NCI-H345 (cell line): ENCODE results near the gene PACS2.
"Not testable (repeated sequence)": the region's sequence is repeated elsewhere in the genome, so short reads cannot be mapped to it uniquely, and the experiment has no call there.

ENCODE experiments used
- DNase-seq: peaks from one replicate; lab custom pipeline; 2025; lab: John Stamatoyannopoulos, UW

Gene PACS2

DNA sequence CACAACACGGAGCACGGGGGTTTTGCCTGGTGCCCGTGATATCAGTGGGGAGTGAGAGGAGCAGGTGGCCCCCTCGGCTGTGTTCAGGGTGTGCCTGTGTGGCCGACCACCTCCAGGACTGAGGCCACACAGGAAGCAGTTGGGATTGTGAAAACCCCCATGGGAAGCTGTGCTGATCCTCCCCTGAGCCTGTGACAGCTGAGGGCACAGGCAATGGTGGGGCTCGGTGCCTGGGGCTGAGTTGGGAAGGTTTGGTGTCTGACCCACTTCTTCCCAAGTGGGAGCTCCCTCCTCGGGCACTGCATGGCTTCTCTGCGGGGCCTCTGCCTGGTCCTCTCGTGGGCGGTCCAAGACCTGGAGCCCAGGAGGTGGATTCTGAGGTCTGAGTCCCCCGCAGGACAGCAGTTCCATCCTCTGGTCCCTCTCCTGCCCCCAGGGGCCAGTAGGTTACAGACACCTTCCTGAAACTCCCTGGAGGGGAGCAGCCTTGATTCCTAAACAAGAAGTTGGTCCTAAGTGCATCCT is 17.9 kb downstream of the PACS2 start:
- DNase-seq, result no peak

DNA sequence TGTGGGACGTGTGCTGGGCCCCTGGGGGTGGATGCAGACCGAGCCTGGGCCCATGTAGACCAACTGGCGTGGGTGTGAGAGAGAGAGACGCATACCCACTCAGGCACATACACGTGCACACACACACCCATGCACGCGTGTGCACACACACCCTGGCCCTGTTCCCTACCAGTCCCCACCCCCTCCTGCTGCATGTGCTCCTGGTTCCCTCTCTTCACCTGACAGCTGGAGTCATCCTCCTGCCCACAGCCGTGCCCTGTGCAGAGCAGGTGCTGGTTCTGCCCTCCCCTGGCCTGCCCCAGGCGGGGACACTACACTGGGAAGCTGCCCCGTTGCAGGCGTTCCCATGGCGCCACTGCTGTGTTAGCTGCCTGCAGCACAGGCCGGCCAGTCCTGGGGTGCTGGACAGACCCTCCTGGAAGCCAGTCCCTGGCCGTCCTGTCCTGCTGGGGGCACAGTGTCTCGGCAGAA is 18.5 kb downstream of the PACS2 start:
- DNase-seq, result no peak

DNA sequence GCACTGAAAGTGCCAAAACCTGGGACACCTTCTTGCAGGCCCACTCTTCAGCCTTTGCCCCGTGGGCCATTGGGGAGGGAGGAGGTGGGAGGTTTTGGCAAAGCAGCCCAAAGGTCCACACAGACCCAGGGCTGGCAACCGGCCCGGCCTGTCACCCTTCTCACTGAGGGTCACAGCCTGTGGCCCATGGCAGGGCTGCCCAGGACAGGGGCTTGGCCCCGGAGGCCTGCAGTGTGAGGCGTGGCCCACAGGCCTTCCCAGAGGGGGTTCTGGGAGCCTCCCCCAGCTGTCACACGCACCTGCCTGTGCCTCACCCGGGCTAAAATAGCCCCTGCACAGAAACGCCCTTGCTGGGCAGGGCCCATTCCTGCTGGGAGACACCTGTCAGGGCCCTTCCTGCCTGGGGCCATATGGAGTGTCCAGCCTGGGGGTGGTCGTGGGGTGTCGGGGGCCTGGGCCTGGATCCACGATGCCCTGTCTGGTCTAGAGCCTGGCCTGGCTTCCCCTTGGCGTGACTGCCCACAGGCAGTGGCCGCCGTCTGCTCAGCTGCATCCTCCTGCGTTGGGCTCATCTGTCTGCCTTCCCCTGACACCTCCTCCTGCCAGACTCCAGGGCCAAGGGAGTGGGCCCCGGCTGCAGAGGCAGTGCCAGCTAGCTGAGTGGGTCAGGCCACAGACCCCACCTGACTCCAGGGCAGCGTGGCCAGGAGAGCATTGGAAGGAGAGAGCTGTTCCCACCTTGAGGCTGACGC is 19.2 kb downstream of the PACS2 start:
- DNase-seq, result peak; percentile 10

DNA sequence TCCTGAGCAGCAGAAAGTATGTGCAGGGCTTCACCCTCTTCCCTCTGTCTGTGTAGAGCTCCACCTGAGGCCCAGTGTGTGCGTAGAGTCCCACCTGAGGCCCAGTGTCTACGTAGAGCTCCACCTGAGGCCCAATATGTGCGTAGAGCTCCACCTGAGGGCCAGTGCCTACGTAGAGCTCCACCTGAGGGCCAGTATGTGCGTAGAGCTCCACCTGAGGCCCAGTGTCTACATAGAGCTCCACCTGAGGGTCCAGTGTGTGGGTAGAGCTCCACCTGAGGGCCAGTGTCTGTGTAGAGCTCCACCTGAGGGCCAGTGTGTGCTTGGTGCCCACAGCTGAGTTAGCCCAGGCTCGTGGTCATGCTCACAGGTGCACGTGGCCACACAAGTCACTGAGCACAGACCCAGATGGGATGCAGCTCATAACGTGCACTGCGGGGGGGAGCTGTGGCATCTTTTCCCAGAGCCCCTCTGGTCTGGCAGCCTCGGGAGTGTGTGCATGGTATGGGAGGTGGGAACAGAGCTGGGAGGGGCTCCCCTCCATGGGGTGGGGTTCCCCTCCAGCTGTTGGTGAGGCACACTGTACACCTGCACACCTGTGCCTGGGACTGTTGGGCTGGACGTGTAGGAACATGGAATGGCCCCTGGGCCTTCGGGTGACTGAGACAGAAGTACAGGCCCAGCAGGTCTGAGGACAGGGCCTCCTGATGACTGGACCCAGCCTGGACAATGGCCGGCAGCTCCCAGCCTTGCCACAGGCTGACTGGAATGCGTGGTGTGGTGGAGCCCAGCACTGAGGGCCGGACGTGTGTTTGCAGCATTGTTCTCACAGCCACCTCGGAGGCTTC is 20.1 kb downstream of the PACS2 start:
- DNase-seq, result no peak

DNA sequence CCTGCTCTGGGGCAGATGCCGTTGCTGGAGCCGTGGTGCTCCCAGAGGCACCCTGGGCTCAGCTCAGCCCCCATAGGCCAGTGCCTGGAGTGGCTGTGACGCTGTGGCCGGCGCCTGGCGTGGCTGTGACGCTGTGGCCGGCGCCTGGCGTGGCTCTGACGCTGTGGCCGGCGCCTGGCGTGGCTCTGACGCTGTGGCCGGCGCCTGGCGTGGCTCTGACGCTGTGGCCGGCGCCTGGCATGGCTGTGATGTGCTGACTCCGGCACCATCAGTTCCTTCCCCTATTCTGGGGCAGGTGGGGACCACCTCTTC is 20.6 kb downstream of the PACS2 start:
- DNase-seq, result not testable (repeated sequence)

DNA sequence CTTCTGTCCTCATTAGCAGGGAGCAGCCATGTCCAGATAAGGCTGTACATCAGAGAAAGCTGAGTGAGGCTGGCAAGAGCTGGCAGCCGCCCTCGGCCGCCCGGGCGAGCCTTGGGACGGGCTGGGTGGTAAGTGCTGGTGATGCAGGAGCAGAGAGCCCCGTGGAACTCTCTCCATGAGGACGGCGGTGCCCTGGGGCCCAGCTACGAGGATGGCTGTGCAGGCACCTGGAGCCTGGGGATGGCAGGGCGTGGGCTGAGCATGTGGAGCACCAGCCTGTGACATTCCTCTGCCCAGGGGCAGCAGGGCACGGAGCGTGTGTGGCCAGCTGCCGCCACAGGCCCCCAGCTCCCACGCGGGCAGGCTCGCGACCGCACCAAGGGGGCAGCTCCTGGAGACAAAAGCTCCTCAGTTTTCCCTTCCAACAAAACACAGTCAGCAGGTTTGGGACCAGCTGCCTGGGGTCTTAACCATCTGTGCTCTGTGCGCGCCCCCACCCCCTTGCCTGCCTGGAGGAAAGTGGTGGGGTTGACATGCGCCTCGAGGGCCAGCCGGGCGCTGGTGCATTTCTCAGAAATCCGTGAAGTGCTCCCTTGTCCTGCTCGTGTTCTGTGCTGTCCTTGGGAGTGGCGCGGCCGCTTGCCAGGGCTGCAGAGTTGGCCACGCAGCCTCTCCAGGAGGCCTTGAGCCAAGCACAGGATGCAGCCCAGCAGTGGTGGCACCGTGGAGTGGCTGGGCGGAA is 21.4 kb downstream of the PACS2 start:
- no peak for DNase-seq

DNA sequence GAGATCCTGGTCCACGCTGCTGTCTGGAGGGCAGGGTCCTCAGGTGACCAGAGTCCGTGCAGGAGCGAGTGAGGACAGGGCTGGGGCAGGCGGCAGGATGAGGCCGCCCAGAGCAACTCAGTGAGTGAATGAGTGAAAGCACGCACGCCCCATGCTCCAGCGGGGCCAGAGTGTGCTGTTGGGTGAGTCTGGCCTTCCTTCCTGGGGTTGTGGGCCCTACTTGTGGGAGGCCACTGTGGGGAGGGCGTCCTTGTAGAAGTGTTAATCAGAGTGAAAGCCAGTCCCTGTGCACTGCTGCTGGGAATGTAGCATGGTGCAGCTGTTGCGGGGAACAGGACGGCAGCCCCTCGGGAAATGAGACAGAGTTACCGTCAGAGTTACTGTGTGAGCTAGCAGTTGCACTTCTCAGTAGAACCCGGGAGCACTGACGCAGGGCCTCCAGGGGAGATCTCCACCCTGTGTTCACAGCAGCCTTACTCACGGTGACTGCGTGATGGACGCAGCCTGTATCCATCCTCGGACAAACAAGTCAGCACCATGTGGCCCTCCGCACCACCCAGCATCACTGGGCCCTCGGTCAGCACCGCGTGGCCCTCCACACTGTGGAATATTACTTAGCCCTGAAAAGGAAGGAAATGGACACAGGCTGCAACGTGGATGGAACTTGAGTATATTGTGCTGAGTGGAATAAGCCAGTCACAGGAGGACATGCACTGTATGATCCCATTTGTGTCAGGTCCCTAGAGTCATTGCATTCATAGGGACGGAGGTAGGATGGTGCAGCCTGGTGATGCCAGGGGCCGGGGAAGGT is 22.1 kb downstream of the PACS2 start:
- no peak for DNase-seq

DNA sequence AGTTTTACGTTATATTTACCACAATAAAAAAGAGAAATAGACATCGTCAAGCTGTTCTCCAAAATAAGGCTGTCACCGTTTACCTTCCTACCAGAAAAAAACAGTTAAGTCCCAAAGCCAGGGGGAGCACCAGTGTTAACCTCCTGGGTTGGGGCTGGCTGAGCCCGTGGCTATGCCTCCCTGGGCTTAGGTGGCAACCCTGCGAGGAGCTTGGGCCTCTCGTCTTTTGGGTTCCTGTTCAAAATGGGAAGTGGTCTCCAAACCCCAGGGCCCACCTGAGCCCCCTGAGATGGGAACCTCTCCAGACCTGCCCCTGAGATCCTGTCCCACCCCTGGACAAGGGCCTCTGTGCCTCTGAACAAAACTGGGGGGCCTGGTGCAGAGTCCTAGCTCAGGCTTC is 22.9 kb downstream of the PACS2 start:
- no peak for DNase-seq

DNA sequence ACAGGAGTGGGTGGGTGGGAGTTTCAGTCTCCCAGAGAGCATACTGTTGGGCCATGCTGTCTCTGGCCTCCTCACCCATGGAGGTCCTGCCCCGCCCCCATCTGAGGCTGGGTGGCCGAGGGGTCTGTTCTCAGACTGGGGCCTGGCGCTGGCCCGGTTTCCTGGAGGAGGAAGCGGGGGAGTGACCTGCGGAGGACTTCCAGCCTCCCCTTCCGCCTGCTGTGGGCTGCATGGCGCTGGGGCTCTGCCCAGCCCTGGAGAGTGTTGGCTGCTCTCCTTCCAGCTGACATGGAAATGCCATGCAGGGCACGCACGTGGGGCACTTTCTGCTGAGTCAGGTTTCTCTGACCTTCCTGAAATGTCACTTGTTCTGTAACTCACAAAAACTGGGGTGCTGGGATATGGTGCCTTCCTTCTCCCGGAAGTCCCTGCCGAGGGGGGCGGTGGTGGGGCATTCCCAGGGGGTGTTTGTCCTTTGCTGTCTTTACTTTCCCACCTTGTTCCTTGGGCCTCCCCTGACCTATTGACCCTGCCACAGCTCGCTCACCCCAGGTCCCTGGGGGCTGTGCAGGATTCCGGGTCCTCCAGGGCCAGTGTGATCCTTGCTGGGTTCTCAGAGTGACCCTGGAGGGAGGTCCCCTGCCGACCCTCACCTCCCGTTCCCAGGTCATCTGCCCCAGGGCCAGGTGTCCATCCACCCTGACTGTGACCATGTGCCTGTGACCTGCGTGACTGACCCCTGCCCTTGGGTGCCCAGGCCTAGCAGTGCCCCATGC is 23.6 kb downstream of the PACS2 start:
- no peak for DNase-seq

DNA sequence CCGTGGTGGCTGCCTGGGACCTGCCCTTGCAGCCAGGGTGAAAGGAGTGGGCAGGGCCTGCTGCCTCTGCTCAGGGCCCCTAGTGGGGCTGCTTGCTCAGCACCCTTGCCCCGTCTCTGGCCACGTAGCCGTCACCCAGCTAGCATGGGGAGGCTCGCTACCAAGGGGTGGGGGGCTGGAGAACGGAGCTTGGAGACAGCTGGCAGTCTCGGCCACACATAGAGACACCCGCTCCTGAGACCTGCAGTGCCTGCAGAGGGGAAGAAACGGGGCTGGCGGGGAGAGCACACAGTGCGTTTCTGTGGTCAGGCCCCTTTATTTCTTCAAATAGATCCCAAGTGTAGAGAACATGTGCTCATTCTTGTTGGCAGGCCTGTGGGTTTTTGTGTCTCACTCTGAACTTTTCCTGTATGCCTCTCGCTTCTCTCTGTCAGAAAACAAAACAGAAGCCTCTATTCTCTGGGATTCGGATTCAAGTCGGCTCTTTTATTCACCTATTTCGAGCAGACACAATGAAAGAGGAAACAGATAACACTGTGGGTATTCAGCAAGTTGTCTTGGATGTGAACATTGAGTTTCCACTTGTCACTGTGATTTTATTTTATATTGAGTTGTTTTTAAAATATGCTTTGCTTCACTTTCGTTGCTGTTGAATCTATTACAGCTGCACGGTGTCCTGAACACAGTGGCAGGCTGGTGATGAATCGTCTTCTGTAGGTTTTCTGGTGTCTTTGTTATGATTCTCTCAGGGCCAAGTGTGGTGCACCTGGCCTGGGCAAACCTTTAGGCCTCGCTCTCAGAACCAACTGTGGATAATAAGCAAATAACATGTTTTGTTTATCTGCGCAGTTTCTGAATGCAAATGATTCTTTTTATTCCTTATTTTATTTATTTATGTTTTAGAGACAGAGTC is 26.5 kb downstream of the PACS2 start:
- peak; percentile 51 for DNase-seq

DNA sequence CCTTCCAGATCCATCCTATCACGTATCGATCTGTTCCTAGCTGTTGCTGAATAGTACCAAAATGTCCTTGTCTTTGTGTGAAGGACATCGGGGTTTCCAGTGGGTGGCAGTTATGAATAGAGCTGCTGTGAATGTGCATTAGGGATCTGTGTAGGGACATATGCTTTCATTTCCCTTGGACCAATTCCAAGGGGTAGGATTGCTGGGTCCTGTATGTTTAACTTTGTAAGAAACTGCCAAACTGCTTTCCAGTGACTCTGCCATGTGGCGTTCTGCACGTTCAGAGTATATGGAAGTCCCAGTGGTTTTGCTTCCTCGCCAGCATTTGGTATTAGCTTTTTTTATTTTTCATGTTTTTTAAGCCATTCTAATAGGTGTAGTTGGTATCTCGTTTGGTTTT is 28.6 kb downstream of the PACS2 start:
- peak; percentile 91 for DNase-seq

DNA sequence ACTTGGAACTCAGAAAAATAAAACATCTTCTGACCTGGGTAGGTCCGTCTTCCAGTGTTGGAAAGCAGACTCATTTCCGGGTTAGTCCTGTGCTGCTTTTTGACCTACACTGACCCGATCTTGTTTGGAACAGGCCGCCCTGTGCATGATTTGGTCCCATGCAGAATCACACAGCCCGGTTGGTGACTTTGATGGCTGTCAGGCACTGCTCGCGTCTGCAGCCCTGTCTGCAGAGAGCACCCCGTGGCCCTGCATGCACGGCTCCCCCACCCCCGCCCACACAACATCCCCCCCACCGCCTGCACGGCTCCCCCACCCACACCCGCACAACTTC is 31.6 kb downstream of the PACS2 start:
- no peak for DNase-seq

DNA sequence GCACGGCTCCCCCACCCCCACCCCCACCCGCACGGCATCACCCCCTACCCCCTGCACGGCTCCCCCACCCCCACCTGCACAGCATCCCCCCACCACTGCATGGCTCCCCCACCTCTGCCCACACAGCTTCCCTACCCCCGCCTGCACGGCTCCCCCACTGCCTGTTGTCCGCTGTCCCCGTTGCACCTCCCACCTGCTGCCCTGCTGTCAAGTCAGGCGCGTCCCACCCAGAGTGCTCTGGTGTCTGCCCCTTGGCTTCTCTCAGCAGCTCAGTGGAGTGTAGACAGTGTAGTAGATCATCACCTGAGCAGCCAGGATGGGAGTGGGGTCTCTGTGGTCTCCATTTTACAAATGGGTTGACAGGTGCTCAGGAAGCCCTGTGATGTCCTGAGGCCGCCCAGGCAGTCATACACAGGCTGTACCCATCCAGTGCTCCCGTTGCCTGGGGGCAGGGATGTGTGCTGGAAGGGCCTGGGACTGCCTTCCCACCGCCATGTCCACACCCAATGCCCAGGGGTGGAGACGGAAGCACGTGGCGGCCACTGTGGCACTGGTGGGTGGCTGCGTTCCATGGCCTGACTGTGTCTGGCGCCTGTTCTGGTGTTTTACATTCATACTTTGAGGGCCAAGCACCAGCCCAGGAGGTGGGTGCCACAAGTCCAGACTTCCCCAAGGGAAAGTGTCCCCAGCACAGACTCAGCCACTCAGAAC is 32.5 kb downstream of the PACS2 start:
- no peak for DNase-seq

DNA sequence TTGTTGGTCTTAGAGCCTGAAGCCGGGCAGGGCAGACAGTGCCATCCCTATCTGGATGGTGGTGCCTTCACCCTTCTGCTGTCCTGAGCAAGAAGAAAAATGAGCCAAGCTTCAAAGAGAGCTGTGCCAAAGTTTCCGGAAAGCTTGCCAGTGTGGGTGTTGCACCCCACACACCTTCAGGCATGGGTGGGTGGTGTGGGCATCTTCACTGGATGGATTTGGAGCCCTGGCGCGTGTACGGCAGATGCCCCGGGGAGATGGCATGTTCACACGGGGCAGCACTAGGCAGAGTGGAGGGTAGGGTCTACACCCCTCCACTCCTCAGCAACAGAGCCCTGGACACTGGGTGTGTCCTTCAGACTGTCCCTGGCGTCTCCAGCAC is 33.0 kb downstream of the PACS2 start:
- no peak for DNase-seq

DNA sequence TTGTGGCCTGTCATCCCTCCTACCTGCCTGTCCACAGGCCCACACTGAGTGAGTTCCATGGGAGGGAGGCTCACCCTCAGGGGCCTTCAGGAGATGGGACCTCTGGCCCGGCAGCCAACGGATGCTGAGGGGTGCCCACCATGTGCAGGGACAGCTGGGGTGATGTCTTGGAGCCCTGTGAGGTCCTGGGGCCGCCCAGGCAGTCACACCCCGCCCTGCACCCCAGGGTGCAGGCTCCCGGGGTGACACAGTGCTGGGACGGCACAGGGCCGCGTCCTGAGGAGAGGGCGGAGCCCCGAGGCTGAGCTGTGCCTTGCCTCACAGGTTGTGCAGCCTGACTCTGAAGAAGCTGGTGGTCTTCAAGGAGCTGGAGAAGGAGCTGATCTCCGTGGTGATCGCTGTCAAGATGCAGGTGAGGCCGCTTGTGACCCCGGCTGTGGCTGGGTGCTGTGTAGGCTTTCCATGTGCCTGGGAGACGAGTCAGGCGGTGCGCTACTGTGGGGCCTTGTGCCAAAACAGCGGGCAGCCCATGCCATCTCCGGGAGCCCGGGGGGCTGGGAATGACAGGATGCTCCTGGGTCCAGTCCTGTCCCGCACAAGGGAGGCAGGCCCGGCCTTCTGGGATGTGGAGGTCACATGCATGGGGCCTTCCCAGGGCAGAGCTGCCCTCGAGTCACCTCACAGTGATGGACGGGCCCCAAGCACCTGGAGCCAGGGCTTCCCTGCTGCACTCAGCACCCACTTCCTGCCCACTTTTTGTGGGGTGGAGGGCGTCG is 33.8 kb downstream of the PACS2 start:
- DNase-seq, result no peak

DNA sequence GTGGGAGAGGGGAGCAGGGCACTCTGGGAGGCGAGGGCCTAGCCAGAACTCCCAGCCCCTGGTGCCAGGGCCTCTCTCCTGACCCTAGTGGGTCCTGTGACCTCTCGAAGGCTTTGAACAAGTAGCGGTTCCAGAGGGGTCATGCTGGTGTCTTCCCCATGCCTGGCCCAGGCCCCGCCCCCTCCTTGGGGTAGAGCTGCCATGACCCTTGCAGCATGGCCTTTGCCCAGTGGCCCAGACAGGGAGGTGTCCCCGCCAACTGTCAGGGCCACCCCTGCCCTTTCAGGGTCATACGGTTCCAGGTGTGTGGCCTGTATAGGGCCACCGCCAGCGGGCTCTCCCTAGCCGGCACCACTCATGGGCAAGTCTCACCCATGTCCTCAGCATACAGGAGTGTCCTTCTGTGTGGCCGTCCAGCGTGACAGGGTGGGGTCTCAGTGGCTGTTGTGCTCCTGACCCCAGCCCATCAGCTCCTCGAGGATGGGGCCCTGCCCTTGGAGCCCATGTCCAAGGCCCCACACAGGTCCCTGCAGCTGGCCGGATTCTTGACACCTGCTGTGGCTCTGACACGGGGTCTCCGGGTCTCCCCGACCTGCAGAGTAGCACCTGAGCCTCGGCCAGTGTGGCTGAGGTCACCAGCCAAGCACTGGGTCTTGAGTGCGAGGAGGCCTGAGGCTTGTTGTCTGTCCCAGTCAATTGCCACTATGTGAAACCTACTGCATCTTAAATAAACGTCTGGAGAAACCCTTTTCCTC is 34.6 kb downstream of the PACS2 start:
- DNase-seq, result no peak

DNA sequence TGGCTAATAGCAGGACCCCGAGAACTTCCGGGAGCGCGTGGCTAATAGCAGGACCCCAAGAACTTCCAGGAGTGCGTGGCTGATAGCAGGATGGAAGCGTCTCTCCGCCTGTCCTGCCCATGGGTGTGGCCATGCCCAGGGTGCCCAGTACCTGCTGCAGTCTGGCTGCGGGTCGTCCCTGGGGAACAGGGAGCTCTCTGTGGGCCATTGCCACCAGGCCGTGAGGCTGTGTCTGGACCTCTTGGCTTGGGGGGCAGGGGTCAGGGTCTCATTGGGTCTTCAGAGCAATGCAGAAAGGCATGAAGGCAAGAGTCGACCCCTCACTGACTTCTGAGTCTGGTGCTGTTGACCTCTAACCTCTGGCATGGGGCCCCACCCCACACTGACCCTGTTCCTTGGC is 35.4 kb downstream of the PACS2 start:
- no peak for DNase-seq
